HTR-8/SVneo (cell line): ENCODE data around the gene ERO1A.
"Not testable (repeated sequence)": the region's sequence is repeated elsewhere in the genome, so short reads cannot be mapped to it uniquely, and the experiment has no call there.

Experiments
- DNase-seq: peaks from one replicate; pipeline ENCODE4 v3.0.0; 2011; ENCODE audit warnings: low spot score, mixed read lengths; ENCODE audit not compliant: insufficient read length
- FAIRE-seq: peaks from 2 replicates; lab custom pipeline; 2011; peaks lifted over from hg19 to GRCh38; lab: Jason Lieb, UNC

Gene ERO1A

GRCh38 chr14:52695481-52696091 lies at the start of gene ERO1A:
Gene ERO1A, minus strand, starts transcription at chr14:52695558. Its CDS starts 77 bp downstream, at chr14:52695481.
- FAIRE-seq: peak; percentile 97

DNA sequence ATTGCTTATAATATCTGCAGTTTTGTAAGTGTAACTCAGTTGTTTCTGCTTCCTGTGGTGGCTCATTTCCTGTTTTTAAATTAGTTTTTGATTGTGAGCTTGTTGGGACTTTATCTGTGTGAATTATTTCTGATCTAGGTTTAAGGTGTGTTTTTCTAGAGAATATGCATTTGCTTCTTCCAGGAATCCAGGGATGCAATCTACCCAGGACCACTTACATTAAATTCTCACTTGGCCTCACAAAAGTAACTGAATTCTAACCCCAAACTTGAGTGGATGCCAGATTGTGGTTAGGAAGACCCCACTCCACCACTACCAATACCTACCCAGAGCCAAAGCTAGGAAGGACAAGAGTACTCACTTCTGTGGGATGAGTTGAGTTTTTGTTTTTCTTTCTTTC lies 46.5 kb upstream of the ERO1A start:
- DNase-seq (no peak), FAIRE-seq (peak; percentile 60)

More at GRCh38 chr14:52695481-52696091, at the start of gene ERO1A:
- DNase-seq: peak; percentile 83

DNA sequence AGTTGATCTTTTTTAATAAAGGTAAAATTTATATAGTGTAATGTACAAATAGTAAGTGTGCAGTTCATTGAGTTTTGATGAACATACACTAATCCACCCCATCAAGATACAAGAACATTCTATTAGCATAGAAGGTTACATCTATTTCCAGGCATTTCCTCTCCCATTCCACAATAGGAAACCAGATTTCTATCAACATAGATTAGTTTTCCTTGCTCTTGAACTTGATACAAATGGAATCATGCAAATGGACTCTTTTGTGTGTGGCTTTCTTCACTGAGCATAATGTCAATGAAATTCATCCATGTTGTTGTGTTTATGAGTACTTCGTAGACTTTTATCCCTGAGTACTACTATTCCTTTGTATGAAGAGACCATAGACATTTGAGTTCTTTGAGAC lies 45.4 kb upstream of the ERO1A start:
- DNase-seq: no peak
- no peak for FAIRE-seq

- FAIRE-seq (peak; percentile 9), DNase-seq (no peak)
Measured at GRCh38 chr14:52738409-52738808, 43.1 kb upstream of the ERO1A start.

DNA sequence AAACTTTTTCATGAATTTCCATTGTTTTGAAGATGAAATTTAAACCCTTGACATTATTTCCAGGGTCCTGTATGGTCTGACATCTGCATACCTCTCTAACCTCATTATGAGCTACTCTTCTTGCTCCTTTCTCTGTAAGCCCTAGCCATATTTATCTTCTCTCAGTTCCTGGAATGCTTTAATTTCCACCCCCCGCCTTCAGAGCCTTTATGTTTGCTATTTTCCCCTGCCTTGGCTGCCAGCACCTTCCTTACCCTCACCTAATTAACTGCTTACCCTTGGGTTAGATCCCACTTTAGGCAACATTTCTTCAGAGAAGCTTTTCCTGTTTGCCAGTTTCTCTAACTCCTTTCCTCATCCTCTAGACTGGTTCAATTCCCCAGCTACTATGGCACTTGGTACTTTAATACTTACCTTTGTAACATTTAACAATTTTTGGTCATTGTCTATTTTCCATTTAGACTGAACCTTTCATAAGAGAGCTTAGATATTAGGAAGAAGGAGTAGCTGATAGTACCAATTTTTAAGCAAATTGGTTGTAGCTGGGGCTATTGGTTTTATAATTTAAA lies 40.6 kb upstream of the ERO1A start:
- DNase-seq: no peak
- FAIRE-seq: no peak

- peak; percentile 58 for FAIRE-seq
- DNase-seq: no peak
Measured at GRCh38 chr14:52733824-52734223, 38.5 kb upstream of the ERO1A start.

DNA sequence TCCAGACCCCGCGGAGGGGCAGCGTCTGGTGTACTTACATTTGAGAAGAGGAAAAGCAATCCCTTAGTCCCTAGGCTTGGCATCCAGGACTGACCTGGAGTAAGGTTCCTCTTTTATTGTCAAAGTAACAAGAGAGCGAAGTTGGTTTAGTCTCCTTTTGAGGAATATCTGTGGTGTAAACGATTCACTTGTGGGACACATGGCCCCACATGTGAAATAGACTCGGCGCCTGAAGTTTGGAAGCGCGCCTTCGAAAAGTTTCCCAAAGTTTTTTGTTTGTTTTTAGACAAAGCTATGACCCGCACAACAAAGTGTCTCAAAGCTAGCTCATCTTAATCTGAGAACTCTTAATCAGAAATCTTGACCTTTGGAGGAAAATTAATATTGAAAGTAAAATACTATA lies 35.4 kb upstream of the ERO1A start:
- FAIRE-seq (no peak), DNase-seq (no peak)

GRCh38 chr14:52729925-52730708 lies 34.8 kb upstream of the ERO1A start, which contains the start of gene STYX:
Gene STYX, plus strand, starts transcription at chr14:52730166. Its CDS starts 309 bp downstream, at chr14:52730475.
- peak; percentile 100 for FAIRE-seq
- peak; percentile 97 for DNase-seq

GRCh38 chr14:52729585-52729924 lies 34.2 kb upstream of the ERO1A start:
- no peak for DNase-seq
- no peak for FAIRE-seq

DNA sequence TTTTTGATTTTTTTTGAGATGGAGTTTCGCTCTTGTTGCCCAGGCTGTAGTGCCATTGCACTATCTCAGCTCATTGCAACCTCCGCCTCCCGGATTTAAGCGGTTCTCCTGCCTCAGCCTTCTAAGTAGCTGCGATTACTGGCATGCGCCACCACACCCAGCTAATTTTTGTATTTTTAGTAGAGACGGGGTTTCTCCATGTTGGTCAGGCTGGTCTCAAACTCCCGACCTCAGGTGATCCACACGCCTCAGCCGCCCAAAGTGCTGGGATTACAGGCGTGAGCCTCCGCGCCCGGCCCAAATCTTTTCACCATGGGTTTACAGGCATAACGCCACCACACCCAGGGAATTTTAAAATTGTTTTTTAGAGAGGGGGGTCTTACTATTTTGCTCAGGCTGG lies 33.7 kb upstream of the ERO1A start:
- not testable (repeated sequence) for FAIRE-seq, DNase-seq

GRCh38 chr14:52727509-52727908 lies 32.2 kb upstream of the ERO1A start:
- not testable (repeated sequence) for FAIRE-seq, DNase-seq

GRCh38 chr14:52724360-52724644 lies 28.9 kb upstream of the ERO1A start:
- FAIRE-seq: peak; percentile 16
- DNase-seq: no peak

- peak; percentile 68 for FAIRE-seq
- no peak for DNase-seq
Measured at GRCh38 chr14:52723514-52724359, 28.4 kb upstream of the ERO1A start.

- FAIRE-seq: no peak
Measured at GRCh38 chr14:52716155-52716554, 20.8 kb upstream of the ERO1A start.

DNA sequence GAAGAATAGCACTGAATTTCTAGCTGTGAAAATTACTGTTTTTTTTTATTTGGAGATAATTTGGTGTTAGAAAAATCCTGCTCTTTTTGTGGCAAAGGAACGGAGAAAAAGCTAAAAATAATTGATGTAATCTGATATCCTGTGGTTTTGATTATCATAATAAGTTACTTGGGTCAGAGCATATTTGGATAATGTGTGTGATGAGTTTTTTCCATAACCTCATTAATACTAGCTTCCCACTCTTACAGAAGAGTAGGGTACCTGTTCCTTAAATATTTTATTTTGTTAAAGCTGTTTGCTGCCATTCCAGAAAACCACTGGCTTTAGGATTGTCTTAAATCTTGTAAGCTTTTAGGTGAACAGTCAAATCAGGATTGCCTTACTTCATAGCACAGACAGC lies 16.3 kb upstream of the ERO1A start:
- FAIRE-seq: no peak
- DNase-seq: no peak

More at GRCh38 chr14:52716155-52716554, 20.8 kb upstream of the ERO1A start:
- no peak for DNase-seq

DNA sequence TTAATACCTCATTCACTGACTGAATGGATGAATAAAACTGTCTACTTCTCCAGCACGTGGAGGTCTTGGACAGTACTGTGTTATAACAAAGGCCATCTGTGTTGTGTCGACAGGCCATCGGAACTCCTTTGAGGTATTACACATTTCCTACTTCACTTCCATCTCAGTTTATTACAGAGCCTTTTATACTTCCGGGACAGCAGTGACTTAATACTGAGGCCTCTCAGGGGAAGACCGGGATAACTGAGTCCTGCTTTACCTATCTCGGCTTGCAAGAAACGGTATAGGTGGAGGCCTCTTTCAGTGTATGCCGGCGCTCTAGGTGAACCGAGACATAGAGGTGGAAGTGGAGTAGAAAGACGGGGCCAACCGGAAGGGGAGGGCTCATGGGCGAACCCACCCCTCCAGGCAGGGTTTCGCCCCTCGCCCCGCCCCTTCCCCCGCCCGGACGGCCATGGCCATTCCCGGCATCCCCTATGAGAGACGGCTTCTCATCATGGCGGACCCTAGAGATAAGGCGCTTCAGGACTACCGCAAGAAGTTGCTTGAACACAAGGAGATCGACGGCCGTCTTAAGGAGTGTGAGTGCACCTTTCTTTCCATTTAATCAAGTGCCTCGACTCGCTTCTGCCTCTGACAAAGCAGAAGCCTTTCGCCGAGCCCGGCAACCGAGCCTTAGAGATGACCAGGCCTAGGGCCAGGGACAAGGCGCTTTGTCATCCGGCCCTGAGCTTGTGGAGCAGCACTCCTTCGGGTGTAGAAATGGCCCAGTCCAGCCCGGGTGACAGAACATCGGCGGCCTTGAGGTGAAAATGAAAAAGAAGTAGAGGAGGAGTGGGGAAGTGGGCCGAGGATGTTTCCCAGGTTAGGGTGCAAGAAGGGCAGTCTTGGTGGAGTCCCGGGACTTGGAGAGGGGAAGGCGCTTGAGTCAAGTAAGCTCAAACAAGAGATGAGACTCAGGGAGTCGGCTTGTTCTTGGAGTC lies 11.7 kb upstream of the ERO1A start, which contains the start of gene PSMC6:
Gene PSMC6 (plus strand): TSS at position 477 of the 983 bp plus-strand sequence. CDS start 20 bp downstream, at position 497.
- peak; percentile 99 for FAIRE-seq

GRCh38 chr14:52706286-52706685 lies 10.9 kb upstream of the ERO1A start:
- no peak for FAIRE-seq
- DNase-seq: peak; percentile 50

More for the DNA sequence above, 11.7 kb upstream of the ERO1A start, which contains the start of gene PSMC6:
- DNase-seq: peak; percentile 97

- FAIRE-seq (no peak), DNase-seq (no peak)
Measured at GRCh38 chr14:52703664-52704063, 8.3 kb upstream of the ERO1A start.

DNA sequence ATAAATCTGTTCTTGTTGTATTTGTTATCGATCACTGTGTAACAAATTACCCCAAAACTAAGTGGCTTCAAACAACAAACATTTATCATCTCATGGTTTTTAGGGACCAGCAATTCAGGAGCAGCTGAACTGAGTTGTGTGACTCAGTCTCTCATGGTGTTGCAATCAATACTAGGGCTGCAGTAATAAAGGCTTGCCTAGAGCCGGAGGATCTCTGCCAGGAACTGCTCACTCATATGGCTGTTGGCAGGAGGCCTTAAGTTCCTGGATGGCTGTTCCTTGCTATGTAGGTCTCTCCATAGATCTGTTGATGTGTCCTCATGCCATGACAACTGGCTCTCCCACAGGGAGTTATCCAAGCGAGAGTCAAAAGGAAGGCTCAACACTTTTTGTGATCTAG lies 7.9 kb upstream of the ERO1A start:
- peak; percentile 54 for DNase-seq
- FAIRE-seq: no peak
